ENCODE results near the gene INPP5F. TPM values are rescaled to one million over a fixed set of nuclear protein-coding genes. Genes with fewer than 3 reads are reported as not detected.

Gene INPP5F
- total and polyA plus RNA-seq, 2 of the 13 experiments (the other 11 are each of a cell fraction or from before 2014, with no cell fraction given), result 12.5 to 15.7 TPM

- no peak for TF ChIP-seq MBNL3 (CRISPR knock-in tag; conservative IDR thresholded peaks at IDR 0.05)
- TF ChIP-seq ZNF678 (CRISPR knock-in tag; IDR thresholded peaks at IDR 0.05), result no peak
- no peak for TF ChIP-seq TBX3 (IDR thresholded peaks at IDR 0.05; ENCODE audit: borderline replicate concordance)
- TF ChIP-seq ZBTB1 (CRISPR knock-in tag; IDR thresholded peaks at IDR 0.05; ENCODE audit: borderline replicate concordance), result no peak
- no peak for TF ChIP-seq ZNF224 (CRISPR knock-in tag; IDR thresholded peaks at IDR 0.05)
Measured at GRCh38 chr10:119737039-119737663, 11.3 kb downstream of the INPP5F start (continued).

GRCh38 chr10:119737823-119738222 lies 12.0 kb downstream of the INPP5F start:
- H3K36me3 ChIP-seq (replicated peaks in 1 of 2; ENCODE audit: control insufficient read depth in 1 of 2, insufficient read depth in 2 of 2, low read length in 2 of 2), result no peaks in the 10 kb centered on the region
- intact Hi-C loops (cut with micrococcal nuclease; ENCODE audit: unreplicated experiment) (no loop called here), in situ Hi-C loops (cut with HindIII; ENCODE audit: extremely low pct_ligation_motif_present, low pct_unique_long_range_greater_than_20kb) (no loop called here)
- H3K9me3 ChIP-seq (ENCODE audit: low read length), result no peaks in the 10 kb centered on the region
- ChIA-PET CTCF (ENCODE audit: low intra/inter-chr PET ratio, low total read pairs) (no interaction called here), POLR2A (interaction anchor here (2.1 kb wide), 1 partner anchor 12 kb away, joined by 13 read pairs; the partner anchor contains the start of gene INPP5F)
- no TSS peak for BruUV-seq (replicated peaks)
- peaks cover 64% of the 10 kb centered on the region for H3K4me1 ChIP-seq (ENCODE audit: insufficient read depth, low read length)
- no peak overlapping the region for H3K4me2 ChIP-seq (ENCODE audit: low read depth, low read length)
- DNase-seq (ENCODE audit: low spot score) (no peak), ATAC-seq (no peak), FAIRE-seq (no peak)
- H3K27ac ChIP-seq (ENCODE audit: extremely low read length, insufficient read depth, low read length), result no peak overlapping the region
- no peak overlapping the region for H3K9ac ChIP-seq (ENCODE audit: insufficient read depth, low read depth, low read length)
- TF ChIP-seq ZNF350 (CRISPR knock-in tag; IDR thresholded peaks at IDR 0.05; ENCODE audit: borderline replicate concordance, low read depth) (no peak), FOSL2 (CRISPR knock-in tag; IDR thresholded peaks at IDR 0.05) (peak; percentile 73)
- H4K20me1 ChIP-seq (ENCODE audit: insufficient read depth, low read length), result no peaks in the 10 kb centered on the region
- peaks cover 68% of the 10 kb centered on the region for H3K79me2 ChIP-seq (ENCODE audit: insufficient read depth, low read length)
- H3K4me3 ChIP-seq (replicated peaks in 1 of 3; ENCODE audit: insufficient read depth in 1 of 3, low read depth in 2 of 3, low read length in 3 of 3), result no peak overlapping the region
- H3K27me3 ChIP-seq (ENCODE audit: control insufficient read depth in 1 of 2, insufficient read depth in 2 of 2, low read length in 2 of 2), result no peaks in the 10 kb centered on the region
- no peak overlapping the region for H2AFZ ChIP-seq (ENCODE audit: low read length)
- WGBS (ENCODE audit: low lambda C conversion rate), result 98% methylated on average over 1 of the region's 1 CpG

GRCh38 chr10:119738962-119739361 lies 13.1 kb downstream of the INPP5F start:
- H3K9me3 ChIP-seq (ENCODE audit: low read length), result no peaks in the 10 kb centered on the region
- no peak overlapping the region for H2AFZ ChIP-seq (ENCODE audit: low read length)
- H4K20me1 ChIP-seq (ENCODE audit: insufficient read depth, low read length), result no peaks in the 10 kb centered on the region
- no peaks in the 10 kb centered on the region for H3K27me3 ChIP-seq (ENCODE audit: control insufficient read depth in 1 of 2, insufficient read depth in 2 of 2, low read length in 2 of 2)
- FAIRE-seq, result no peak
- no peaks in the 10 kb centered on the region for H3K36me3 ChIP-seq (replicated peaks in 1 of 2; ENCODE audit: control insufficient read depth in 1 of 2, insufficient read depth in 2 of 2, low read length in 2 of 2)
- peaks cover 65% of the 10 kb centered on the region for H3K4me1 ChIP-seq (ENCODE audit: insufficient read depth, low read length)
- no peak overlapping the region for H3K27ac ChIP-seq (ENCODE audit: extremely low read length, insufficient read depth, low read length)
- BruUV-seq (replicated peaks), result no TSS peak
- CTCF ChIA-PET (ENCODE audit: low intra/inter-chr PET ratio, low total read pairs), result no interaction called here
- ATAC-seq, result no peak
- in situ Hi-C loops (cut with HindIII; ENCODE audit: extremely low pct_ligation_motif_present, low pct_unique_long_range_greater_than_20kb), result no loop called here
- H3K4me3 ChIP-seq (replicated peaks in 1 of 3; ENCODE audit: insufficient read depth in 1 of 3, low read depth in 2 of 3, low read length in 3 of 3), result no peak overlapping the region
- DNase-seq (ENCODE audit: low spot score), result no peak
- WGBS (ENCODE audit: low lambda C conversion rate), result 100% methylated on average over 1 of the region's 1 CpG
- no peak overlapping the region for H3K4me2 ChIP-seq (ENCODE audit: low read depth, low read length)
- no peak overlapping the region for H3K9ac ChIP-seq (ENCODE audit: insufficient read depth, low read depth, low read length)
- POLR2A ChIA-PET, result no interaction called here
- intact Hi-C loops (cut with micrococcal nuclease; ENCODE audit: unreplicated experiment), result no loop called here
- peaks cover 63% of the 10 kb centered on the region for H3K79me2 ChIP-seq (ENCODE audit: insufficient read depth, low read length)
- TF ChIP-seq BRF2 (CRISPR knock-in tag; IDR thresholded peaks at IDR 0.05) (no peak), MBD4 (IDR thresholded peaks at IDR 0.05; ENCODE audit: borderline replicate concordance, low read length) (no peak), ISL2 (CRISPR knock-in tag; IDR thresholded peaks at IDR 0.05) (no peak), MEIS2 (CRISPR knock-in tag; IDR thresholded peaks at IDR 0.05) (no peak), ZNF136 (CRISPR knock-in tag; IDR thresholded peaks at IDR 0.05; ENCODE audit: low read depth) (no peak), SMARCC2 (IDR thresholded peaks at IDR 0.05) (no peak), RBM39 (IDR thresholded peaks at IDR 0.05; ENCODE audit: low read depth, low read length, poor library complexity, severe bottlenecking) (no peak), ZNF503 (CRISPR knock-in tag; IDR thresholded peaks at IDR 0.05) (no peak), ETV5 (CRISPR knock-in tag; IDR thresholded peaks at IDR 0.05; ENCODE audit: borderline replicate concordance) (no peak)
